SKM-1 (cell line): ENCODE measurements around the gene TRUB2.
A peak's percentile ranks its signal among the peaks of the same experiment; 100 is the strongest.

ENCODE experiments used
- DNase-seq: peaks from one replicate; lab custom pipeline; 2025; ENCODE audit not compliant: unreplicated experiment; lab: John Stamatoyannopoulos, UW

The TRUB2 gene, protein sequence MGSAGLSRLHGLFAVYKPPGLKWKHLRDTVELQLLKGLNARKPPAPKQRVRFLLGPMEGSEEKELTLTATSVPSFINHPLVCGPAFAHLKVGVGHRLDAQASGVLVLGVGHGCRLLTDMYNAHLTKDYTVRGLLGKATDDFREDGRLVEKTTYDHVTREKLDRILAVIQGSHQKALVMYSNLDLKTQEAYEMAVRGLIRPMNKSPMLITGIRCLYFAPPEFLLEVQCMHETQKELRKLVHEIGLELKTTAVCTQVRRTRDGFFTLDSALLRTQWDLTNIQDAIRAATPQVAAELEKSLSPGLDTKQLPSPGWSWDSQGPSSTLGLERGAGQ

DNA sequence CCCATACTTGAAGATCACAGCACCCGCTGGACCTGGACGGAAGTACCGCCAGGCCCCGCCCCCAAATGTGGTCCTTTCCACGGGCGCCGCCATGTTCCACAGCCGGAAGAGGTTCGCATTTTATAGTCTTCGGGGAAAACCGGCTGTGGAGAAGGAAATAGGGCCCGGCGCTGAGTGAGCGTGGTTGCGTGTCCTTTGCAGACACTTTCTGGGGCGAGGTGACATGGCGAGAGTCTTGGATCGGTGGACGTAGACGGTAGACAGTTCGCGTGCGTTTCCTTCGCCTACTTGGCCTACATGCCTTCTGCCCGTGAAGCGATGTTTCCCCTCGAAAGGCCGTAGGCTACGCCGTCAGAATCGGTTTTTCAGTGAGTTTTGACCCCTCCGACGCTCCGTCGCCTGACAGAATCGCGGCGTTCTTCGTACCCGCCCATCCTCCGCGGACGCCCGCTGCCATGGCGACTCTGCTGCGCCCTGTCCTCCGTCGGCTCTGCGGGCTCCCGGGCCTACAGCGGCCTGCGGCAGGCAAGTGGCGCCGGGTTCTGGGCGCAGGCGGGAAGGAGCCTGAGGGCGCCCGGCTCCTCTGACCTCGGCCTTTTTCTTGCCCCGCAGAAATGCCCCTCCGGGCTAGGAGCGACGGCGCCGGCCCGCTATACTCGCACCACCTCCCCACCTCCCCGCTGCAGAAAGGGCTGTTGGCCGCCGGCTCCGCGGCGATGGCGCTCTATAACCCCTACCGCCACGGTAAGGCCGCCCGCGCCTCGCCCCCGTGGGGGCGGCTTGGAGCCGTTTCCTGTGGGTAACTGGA is at the start of gene TRUB2, which contains the start of gene COQ4:
Gene TRUB2 (minus strand): TSS at position 44 of the 808 bp plus-strand sequence. CDS start 39 bp downstream, at position 5.
Gene COQ4 (plus strand): TSS at position 436 of the 808 bp plus-strand sequence. CDS start 20 bp downstream, at position 456.
- DNase-seq = peak; percentile 75

DNA sequence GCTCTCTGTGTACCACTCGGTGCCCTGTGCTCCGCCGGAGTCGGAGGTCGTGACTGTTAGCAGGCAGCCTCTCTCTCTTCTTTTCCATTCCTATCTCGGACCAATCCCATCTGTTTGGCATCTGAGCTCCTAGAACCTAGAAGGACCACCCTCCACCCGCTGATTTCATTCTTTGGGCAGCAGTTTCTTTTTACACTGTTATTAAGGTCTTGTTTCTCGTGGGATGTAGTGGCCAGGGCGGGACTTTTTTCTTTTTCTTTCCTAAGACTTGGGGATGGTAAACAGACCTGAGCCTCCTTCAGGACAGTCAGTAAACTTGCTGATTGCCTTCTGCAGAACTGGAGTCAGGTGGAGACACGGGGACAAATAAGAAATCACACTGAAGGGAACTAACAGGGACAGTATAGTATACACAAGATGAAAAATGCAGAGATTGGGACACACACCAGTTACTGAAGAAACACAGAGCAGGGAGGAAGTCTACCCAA is 49.4 kb upstream of the TRUB2 start:
- DNase-seq = no peak

- peak; percentile 87 for DNase-seq
Measured at GRCh38 chr9:128370752-128371629, 48.7 kb upstream of the TRUB2 start, which contains the start of gene URM1. Gene URM1, plus strand, starts transcription at chr9:128371374. Its CDS starts 7 bp downstream, at chr9:128371381.

- no peak for DNase-seq
Measured at GRCh38 chr9:128370367-128370751, 48.1 kb upstream of the TRUB2 start.

DNA sequence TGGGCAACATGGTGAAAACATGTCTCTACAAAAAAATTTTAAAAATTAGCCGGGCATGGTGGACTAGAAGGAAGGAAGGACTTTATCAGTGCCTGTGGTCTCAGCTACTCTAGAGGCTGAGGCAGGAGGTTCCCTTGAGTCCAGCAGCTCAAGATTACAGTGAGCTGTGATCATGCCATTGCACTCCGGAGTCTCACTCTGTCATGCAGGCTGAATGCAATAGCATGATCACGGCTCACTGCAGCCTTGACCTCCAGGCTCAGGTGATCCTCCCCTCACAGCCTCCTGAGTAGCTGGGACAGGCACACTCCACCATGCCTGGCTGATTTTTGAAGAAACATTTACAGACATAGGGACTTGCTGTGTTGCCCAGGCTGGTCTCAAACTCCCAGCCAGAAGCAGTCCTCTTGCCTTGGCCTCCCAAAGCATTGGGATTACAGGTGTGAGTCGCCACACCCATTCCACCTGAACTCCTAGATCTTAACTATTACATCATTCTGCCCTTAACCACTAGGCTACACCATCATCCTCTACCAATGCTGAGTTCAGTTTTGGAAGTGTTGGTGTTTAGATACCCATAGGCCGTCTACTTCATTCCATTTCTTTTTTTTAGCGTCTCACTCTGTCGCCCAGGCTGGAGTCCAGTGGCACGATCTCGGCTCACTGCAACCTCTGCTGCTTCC is 46.9 kb upstream of the TRUB2 start:
- no peak for DNase-seq

DNA sequence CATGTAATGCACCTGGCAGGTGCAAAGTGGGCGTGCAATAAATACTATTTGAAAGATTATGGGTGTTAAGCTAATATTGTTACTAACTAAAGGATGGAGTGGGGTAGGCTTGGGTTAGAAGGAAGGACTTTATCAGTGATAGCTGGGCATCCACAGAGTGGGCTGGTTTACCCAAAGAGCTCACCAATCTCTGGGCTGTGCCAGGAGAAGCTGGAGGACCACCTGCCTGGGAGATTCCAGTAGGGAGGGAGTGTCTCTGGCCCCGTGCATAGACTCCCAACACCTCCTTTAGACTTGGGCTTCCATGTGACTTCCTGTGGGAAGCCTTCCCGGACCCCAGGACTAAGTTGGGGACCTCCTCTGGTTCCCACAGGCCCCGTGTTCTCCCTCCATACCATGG is 43.3 kb upstream of the TRUB2 start:
- DNase-seq = no peak

- no peak for DNase-seq
Measured at GRCh38 chr9:128362774-128363173, 40.5 kb upstream of the TRUB2 start.

DNA sequence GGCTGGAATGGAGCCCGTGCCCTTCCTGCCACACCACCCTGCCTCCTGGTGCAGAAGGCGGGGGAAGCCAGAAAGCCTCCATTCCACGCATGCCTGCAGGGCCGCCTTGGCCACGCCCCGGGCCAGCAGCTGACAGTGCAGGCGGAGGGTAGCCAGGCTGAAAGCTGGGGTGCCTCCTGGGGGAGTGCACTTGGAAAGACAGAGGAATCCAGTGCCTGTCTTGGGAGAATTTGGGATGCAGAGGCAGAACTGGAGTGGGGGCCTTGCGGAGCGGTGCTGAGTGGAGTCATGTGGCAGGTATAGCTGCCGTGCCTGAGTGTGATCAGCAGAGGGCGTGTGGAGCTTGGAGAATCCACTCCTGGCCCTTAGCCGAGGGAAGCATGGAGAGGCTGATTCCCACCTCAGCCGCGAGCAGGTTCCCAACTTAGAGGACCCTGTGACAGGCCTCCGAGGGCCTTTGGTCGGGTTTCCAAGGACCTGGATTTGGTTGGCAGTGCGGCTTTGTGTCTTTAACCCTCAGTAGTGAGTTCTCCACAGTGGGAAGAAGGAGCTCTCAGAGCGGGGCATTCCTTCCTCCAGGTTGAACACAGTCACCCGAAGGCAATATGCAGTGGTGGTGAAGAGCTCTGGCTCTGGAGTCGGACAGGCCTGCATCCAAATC is 39.9 kb upstream of the TRUB2 start:
- DNase-seq = peak; percentile 59

DNA sequence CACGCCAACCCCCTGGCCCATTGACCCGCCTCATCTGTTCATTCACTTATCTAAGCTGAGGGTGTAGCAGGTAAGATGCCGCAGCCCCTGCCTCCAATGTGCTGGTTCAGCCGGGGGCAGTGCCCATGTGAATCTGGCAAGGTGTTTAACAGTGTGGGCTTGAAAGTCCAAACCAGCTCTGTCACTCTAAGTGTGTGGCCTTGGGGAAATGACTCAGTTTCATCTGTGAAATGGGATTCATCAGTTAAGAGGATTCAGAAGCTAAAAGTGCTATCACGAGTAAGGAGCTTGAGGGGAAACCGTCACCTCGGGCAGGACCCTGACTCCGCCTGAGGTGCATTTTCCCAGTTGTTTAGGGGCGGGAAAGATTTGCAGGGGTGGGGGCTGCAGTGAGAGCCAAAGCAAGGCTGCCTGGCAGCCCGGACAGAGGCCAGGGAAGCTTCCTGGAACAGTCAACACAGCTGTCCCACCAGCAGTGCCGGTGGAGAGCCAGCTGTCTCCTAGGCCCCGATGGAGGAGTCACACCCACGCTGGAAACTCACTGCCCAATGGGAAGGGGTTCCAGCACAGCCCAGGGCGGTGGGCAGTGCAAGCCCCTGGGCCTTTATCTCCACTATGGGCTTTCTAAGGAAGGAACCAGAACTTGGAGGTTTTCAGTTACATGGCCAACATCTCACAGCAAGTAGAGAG is 39.2 kb upstream of the TRUB2 start:
- DNase-seq = no peak

DNA sequence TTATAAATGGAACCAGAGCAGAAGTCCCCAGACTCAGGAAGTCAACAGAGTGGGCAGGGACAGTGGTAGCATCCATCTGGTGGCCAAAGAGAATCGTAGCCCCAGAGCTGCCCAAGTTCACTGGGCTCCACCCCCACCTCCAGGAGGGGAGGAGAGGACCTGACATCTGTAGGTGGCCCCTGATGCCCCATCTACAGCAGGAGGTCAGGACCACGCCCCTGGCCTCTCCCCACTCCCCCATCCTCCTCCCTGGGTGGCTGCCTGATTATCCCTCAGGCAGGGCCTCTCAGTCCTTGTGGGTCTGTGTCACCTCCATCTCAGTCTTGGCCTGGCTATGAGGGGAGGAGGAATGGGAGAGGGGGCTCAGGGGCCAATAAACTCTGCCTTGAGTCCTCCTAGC is 38.6 kb upstream of the TRUB2 start:
- no peak for DNase-seq

GRCh38 chr9:128358861-128359260 is 36.6 kb upstream of the TRUB2 start:
- no peak for DNase-seq

GRCh38 chr9:128358090-128358489 is 35.8 kb upstream of the TRUB2 start:
- DNase-seq = no peak

GRCh38 chr9:128355451-128355850 is 33.2 kb upstream of the TRUB2 start:
- DNase-seq = no peak

- DNase-seq = no peak
Measured at GRCh38 chr9:128349772-128350171, 27.5 kb upstream of the TRUB2 start.

DNA sequence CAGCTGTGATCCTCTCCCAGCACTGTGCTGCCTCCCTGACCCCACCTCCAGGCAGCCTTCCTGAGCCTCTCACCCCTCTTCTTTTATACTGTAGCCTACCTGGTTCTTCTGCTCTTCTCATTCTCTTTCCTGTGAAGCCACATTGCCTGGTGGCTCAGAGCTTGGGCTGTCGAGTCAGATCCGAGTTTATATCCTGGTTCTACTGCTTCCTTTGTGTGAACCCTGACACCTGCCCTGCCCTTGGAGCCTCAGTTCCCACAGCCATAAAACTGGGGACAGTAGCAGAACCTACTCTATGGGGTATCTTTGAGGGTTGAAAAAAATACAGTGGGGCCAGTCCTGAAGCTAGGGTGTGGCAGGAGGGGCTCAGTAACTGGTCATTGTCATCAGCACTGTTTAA is 26.9 kb upstream of the TRUB2 start:
- no peak for DNase-seq

GRCh38 chr9:128344931-128345605 is 22.8 kb upstream of the TRUB2 start:
- no peak for DNase-seq

GRCh38 chr9:128343855-128344254 is 21.6 kb upstream of the TRUB2 start:
- no peak for DNase-seq

DNA sequence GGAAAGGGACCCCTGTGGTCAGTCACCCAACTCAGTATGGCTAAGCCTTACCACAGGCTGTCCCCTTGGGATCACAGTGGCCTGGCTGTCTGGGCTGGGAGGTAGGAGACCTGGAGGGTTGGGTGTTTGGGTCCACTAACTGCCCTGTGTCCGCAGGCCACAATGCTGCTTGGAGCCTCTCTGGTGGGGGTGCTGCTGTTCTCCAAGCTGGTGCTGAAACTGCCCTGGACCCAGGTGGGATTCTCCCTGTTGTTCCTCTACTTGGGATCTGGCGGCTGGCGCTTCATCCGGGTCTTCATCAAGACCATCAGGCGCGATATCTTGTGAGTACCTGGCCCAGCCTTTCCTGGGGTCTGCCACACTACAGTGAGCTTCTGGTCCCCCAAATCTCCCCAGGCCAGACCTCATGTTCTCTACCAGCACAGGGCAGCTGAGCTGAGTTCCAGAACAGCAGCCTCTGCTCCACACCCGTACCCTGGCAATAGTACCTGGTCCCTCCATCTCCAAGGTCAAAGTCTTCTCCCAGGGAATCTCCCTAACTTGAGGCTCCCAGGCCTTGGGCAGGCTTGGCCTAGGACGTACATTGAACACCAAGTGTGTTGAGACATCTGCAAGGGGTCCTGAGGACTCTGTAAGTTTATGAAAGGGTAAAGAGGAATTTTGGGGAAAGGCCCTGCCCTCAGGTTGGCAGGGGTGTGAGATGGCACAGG is 20.9 kb upstream of the TRUB2 start:
- DNase-seq = no peak
